Right atrium auricular region (tissue), 2 donors: ENCODE measurements around the gene BTF3. TPM values are rescaled to one million over a fixed set of nuclear protein-coding genes. Genes with fewer than 3 reads are reported as not detected.

Source experiments
- DNase-seq: peaks from one replicate; pipeline ENCODE4 v3.0.0-alpha.2; 2019; ENCODE audit warnings: low spot score
- H3K27ac ChIP-seq, 2 donors: fragments of 200-600 bp; sonication (generic); 1 replicate in 1 of 2; 2 replicates in 1 of 2; pipeline ENCODE4 v1.5.1; 2016 to 2019
- H3K27me3 ChIP-seq, 2 donors: fragments of 200-600 bp; sonication (generic); one replicate each; pipeline versions ENCODE4 v1.5.1 to v1.6.0; 2017 to 2019
- H3K36me3 ChIP-seq: fragments of 200-600 bp; sonication (generic); one replicate; pipeline ENCODE4 v1.5.1; 2016
- H3K4me1 ChIP-seq, 2 donors: fragments of 200-600 bp; sonication (generic); one replicate each; pipeline versions ENCODE4 v1.5.1 to v1.6.0; 2017 to 2019
- H3K4me3 ChIP-seq, 2 donors: fragments of 200-600 bp; sonication (generic); 1 replicate in 1 of 2; 2 replicates in 1 of 2; pipeline ENCODE4 v1.5.1; 2017 to 2019; ENCODE audit warnings: mild to moderate bottlenecking in 1 of 2, moderate library complexity in 1 of 2
- H3K9me3 ChIP-seq, 2 donors: fragments of 200-600 bp; sonication (generic); one replicate each; pipeline ENCODE4 v1.5.1; 2019
- total RNA-seq, 2 donors: library from RNA; depleted of rRNA; stranded (reverse); fragments of >200 nt; gene quantifications; one replicate each; pipeline ENCODE4 v1.1.0, GENCODE V29; 2016
- TF ChIP-seq, protein P1 (sequence below), 2 donors: fragments of 200-600 bp; sonication (generic); IDR thresholded peaks; one replicate each; pipeline ENCODE4 v1.5.1; 2019; ENCODE audit warnings: antibody characterized with exemption in 2 of 2

Gene BTF3
- total RNA-seq, 2 donors from 2014 or later, result 409 to 434 TPM

DNA sequence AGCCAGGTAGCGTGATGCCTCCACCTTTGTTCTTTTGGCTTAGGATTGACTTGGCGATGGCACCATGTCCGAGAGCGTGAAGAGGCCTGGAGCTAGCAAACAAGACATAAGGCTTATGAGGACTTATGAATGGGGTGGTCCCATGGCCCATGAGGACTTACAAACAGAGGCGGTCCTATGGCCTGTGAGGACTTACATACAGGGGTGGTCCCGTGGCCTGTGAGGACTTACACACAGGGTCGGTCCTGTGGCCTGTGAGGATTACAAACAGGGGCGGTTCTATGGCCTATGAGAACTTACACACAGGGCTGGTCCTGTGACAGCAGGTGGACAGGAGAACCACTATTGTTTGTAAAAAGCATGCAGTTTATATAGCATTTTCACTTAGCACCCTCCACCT is 28.4 kb upstream of the BTF3 start:
- no peaks in the 10 kb centered on the region for H3K27me3 ChIP-seq
- no peaks in the 10 kb centered on the region for H3K4me1 ChIP-seq
- H3K9me3 ChIP-seq, result no peaks in the 10 kb centered on the region
- no peak for DNase-seq
- H3K4me3 ChIP-seq, result no peak overlapping the region
- TF ChIP-seq, protein P1, sequence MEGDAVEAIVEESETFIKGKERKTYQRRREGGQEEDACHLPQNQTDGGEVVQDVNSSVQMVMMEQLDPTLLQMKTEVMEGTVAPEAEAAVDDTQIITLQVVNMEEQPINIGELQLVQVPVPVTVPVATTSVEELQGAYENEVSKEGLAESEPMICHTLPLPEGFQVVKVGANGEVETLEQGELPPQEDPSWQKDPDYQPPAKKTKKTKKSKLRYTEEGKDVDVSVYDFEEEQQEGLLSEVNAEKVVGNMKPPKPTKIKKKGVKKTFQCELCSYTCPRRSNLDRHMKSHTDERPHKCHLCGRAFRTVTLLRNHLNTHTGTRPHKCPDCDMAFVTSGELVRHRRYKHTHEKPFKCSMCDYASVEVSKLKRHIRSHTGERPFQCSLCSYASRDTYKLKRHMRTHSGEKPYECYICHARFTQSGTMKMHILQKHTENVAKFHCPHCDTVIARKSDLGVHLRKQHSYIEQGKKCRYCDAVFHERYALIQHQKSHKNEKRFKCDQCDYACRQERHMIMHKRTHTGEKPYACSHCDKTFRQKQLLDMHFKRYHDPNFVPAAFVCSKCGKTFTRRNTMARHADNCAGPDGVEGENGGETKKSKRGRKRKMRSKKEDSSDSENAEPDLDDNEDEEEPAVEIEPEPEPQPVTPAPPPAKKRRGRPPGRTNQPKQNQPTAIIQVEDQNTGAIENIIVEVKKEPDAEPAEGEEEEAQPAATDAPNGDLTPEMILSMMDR (IDR thresholded peaks at IDR 0.05), result no peak
- no peak overlapping the region for H3K27ac ChIP-seq
- no peaks in the 10 kb centered on the region for H3K36me3 ChIP-seq

DNA sequence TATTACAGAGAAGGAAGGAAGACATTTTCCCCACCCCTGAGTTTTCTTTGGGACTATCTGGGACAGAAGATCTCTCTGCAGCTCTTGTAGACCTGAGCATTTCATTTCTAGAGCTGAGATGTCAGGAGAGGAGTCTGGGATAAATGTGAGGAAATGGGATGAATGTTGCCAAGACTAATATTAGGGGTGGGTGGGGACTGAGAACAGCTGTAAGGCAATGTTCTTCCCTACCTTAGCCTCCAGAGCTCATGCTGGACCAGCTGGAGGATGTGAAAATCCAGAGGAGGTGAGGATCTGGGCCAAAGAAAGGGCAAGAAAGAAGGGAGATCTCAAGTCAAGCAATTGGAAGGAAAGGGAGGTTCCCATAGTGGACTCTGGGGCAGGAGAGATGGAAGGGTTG is 26.6 kb upstream of the BTF3 start:
- H3K27me3 ChIP-seq, result no peaks in the 10 kb centered on the region
- no peaks in the 10 kb centered on the region for H3K4me1 ChIP-seq
- H3K36me3 ChIP-seq, result no peaks in the 10 kb centered on the region
- TF ChIP-seq, protein P1 (IDR thresholded peaks at IDR 0.05), result no peak
- no peak overlapping the region for H3K4me3 ChIP-seq
- no peaks in the 10 kb centered on the region for H3K9me3 ChIP-seq
- DNase-seq, result no peak
- H3K27ac ChIP-seq, result no peak overlapping the region

DNA sequence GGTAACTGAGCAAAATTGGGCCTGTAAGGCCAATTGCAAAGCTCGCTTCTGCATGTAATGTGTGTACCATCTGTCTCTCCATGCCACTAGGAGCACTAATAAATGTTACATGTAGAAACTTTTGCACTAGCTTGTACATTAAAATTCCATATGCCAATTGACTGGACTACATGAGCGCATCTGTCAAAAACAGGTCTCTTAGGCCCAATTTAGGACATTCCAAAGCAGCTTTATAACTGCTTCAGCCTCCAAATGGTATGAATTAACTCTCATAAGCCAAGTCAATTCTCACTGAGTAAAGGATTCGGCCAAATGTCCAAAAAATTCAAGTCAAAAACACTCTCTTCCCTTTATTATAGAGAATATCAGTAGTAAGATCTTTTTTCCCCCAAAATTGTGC is 26.1 kb upstream of the BTF3 start:
- Histone ChIP-seq H3K4me1 (no peaks in the 10 kb centered on the region), H3K36me3 (no peaks in the 10 kb centered on the region), H3K27ac (no peak overlapping the region), H3K27me3 (no peaks in the 10 kb centered on the region), H3K4me3 (no peak overlapping the region), H3K9me3 (no peaks in the 10 kb centered on the region)
- TF ChIP-seq, protein P1 (IDR thresholded peaks at IDR 0.05), result no peak
- no peak for DNase-seq

DNA sequence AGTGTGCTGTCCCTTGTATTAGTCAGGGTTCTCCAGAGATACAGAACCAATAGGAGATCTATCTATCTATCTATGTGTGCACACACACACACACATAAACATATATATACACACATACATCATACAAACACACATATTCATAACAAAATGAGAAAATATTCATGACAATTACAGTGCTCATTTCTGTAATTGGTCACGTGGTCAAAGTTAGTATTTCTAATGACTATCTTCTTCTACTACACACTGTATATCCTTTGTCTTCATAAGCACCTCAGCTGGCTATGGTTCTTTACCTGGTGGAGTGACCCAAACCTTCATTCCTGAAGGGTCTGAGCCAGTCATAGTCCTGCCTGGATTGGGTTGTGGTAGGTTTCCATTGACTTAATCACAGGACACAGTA is 17.7 kb upstream of the BTF3 start:
- DNase-seq, result no peak
- H3K27ac ChIP-seq, result no peak overlapping the region
- H3K9me3 ChIP-seq, result no peaks in the 10 kb centered on the region
- no peaks in the 10 kb centered on the region for H3K4me1 ChIP-seq
- H3K36me3 ChIP-seq, result no peaks in the 10 kb centered on the region
- no peaks in the 10 kb centered on the region for H3K27me3 ChIP-seq
- no peak overlapping the region for H3K4me3 ChIP-seq
- TF ChIP-seq, protein P1 (IDR thresholded peaks at IDR 0.05), result no peak

DNA sequence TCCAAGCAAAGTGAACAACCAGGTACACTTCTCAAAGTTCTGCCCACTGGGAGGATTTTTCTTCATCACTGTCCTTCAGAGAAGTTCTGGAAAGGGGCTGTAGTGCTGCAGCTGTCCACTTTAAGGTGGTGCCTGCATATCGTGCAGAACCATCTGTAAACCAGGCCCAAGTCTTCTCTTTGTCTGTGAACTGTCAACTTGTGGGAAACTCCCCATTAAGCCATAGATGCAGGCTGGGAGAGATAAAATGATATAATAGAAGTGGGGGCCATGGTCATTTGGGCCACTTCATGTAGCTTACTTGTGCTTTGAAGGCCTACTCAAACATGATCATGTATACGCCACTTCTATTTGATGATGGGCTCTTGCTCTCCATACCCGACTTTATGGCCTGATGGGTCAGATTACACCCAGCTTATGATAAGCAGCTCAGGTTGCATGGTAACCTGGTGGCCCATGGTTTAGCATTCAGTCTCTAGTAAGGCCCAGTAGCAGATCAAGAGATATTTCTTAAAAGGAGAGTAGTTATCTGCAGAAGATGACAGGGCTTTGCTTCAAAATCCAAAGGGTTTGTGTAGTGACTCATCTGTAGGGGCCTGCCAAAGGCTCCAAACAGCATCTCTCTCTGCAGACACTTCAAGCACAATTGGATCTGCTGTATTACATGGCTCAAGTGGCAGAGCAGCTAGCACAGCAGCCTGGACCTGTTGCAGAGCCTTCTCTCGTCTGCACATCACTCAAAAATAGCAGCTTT is 15.7 kb upstream of the BTF3 start:
- no peaks in the 10 kb centered on the region for H3K36me3 ChIP-seq
- no peaks in the 10 kb centered on the region for H3K4me1 ChIP-seq
- no peak overlapping the region for H3K4me3 ChIP-seq
- no peaks in the 10 kb centered on the region for H3K9me3 ChIP-seq
- TF ChIP-seq, protein P1 (IDR thresholded peaks at IDR 0.05), result no peak
- H3K27ac ChIP-seq, result no peak overlapping the region
- DNase-seq, result no peak
- no peaks in the 10 kb centered on the region for H3K27me3 ChIP-seq

DNA sequence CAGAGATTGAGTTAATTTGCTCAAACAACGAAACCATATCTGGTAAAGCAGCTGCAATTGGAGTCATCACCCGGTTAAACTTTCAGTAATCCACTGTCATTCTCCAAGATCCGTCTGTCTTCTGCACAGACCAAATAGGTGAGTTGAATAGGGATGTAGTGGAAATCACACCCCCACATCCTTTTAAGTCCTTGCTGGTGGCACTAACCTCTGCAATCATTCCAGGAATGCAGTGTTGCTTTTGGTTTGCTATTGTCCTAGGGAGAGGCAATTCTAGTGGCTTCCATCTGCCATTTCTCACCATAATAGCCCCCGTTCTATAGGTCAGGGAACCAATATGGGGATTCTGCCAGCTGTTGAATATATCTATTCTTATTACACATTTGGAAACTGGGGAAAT is 14.6 kb upstream of the BTF3 start:
- TF ChIP-seq, protein P1 (IDR thresholded peaks at IDR 0.05), result no peak
- DNase-seq, result no peak
- H3K4me3 ChIP-seq, result no peak overlapping the region
- H3K27me3 ChIP-seq, result no peaks in the 10 kb centered on the region
- H3K36me3 ChIP-seq, result no peaks in the 10 kb centered on the region
- H3K9me3 ChIP-seq, result no peaks in the 10 kb centered on the region
- no peaks in the 10 kb centered on the region for H3K4me1 ChIP-seq
- H3K27ac ChIP-seq, result no peak overlapping the region
